Nephron progenitor cell (in vitro differentiated cells): Measurements from ENCODE around the gene TIMM44.

Experiments used
- DNase-seq: peaks from one replicate; pipeline ENCODE4 v3.0.0; 2021
- H3K27ac Mint-ChIP-seq: 2 replicates; pipeline ENCODE4 v1.8.0; 2021; ENCODE audit warnings: mild to moderate bottlenecking, moderate library complexity, mixed read lengths
- H3K27me3 Mint-ChIP-seq: 2 replicates; pipeline ENCODE4 v1.8.0; 2021; ENCODE audit warnings: mild to moderate bottlenecking, low read depth, mixed read lengths; ENCODE audit not compliant: poor library complexity
- H3K36me3 Mint-ChIP-seq: 2 replicates; pipeline ENCODE4 v1.8.0; 2021; ENCODE audit warnings: low read depth, mixed read lengths
- H3K4me1 Mint-ChIP-seq: 2 replicates; pipeline ENCODE4 v1.8.0; 2021; ENCODE audit warnings: mixed read lengths
- H3K4me3 Mint-ChIP-seq: 2 replicates; pipeline ENCODE4 v1.8.0; 2021; ENCODE audit warnings: mild to moderate bottlenecking, moderate library complexity, mixed read lengths
- H3K9me3 Mint-ChIP-seq: 2 replicates; pipeline ENCODE4 v1.8.0; 2021; ENCODE audit warnings: mild to moderate bottlenecking, moderate library complexity, mixed read lengths
- TF ChIP-seq, protein P1 (sequence below): fragments of 200-600 bp; sonication (generic); IDR thresholded peaks from 2 replicates; pipeline ENCODE4 v1.5.0; 2021; ENCODE audit warnings: antibody characterized with exemption

The TIMM44 gene

DNA sequence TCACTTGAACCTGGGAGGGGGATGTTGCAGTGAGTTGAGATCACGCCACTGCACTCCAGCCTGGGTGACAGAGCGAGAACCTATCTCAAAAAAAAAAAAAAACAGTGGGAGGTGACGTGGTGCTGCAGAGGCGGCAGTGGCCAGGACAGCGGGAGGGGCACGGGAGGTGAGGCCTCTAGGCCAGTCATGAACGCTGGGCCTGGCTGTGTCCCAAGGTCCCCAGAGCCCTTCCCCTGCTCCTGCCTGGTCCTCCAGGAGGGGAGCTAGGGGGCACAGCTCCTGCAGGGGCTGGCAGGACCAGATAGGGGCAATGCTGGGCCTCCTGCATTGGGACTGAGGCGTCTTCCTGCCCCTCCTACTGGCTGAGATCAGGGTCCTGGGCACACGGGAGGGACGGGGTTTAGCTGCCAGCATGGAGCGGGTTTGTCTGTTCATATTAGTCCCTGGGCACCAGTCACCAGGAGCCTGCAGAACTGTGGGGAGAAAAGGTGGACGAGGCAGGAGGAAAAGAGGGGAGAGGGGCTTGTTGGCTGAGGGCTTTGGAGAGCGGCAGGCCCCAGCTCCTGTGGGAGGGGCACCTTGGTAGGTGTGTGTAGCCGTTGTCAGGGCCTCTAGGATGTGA lies 35.3 kb downstream of the TIMM44 start:
- DNase-seq: no peak
- no peaks in the 10 kb centered on the region for H3K9me3 Mint-ChIP-seq
- TF ChIP-seq, protein P1, sequence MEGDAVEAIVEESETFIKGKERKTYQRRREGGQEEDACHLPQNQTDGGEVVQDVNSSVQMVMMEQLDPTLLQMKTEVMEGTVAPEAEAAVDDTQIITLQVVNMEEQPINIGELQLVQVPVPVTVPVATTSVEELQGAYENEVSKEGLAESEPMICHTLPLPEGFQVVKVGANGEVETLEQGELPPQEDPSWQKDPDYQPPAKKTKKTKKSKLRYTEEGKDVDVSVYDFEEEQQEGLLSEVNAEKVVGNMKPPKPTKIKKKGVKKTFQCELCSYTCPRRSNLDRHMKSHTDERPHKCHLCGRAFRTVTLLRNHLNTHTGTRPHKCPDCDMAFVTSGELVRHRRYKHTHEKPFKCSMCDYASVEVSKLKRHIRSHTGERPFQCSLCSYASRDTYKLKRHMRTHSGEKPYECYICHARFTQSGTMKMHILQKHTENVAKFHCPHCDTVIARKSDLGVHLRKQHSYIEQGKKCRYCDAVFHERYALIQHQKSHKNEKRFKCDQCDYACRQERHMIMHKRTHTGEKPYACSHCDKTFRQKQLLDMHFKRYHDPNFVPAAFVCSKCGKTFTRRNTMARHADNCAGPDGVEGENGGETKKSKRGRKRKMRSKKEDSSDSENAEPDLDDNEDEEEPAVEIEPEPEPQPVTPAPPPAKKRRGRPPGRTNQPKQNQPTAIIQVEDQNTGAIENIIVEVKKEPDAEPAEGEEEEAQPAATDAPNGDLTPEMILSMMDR: no peak
- H3K36me3 Mint-ChIP-seq: peaks cover 20% of the 10 kb centered on the region
- H3K4me1 Mint-ChIP-seq: peaks cover 24% of the 10 kb centered on the region
- peaks cover 7% of the 10 kb centered on the region for H3K27me3 Mint-ChIP-seq
- no peak overlapping the region for H3K27ac Mint-ChIP-seq
- no peak overlapping the region for H3K4me3 Mint-ChIP-seq

DNA sequence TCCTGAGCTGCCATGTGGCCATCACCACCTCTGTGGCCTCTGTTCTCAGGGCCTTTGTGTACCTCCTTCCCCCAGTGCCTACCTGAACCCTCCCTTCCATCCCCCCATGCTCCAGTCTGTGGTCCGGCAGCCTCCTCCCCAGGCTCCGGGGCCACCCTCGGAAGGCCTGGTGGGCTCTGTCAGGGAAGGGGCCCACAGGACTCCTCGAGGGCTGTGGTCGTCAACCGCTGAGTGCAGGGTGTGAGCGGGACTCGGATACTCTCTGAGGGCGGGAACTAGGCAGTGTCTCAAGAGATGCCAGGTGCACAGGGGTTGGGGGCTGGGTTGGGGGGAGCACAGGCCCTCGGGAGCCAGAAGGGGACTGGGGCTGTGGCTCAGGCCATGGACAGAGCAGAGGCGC lies 35.9 kb downstream of the TIMM44 start:
- peaks cover 13% of the 10 kb centered on the region for H3K36me3 Mint-ChIP-seq
- peaks cover 26% of the 10 kb centered on the region for H3K4me1 Mint-ChIP-seq
- TF ChIP-seq, protein P1: no peak
- H3K4me3 Mint-ChIP-seq: no peak overlapping the region
- no peaks in the 10 kb centered on the region for H3K9me3 Mint-ChIP-seq
- H3K27ac Mint-ChIP-seq: peak overlapping the region; percentile 66
- peaks cover 10% of the 10 kb centered on the region for H3K27me3 Mint-ChIP-seq
- DNase-seq: no peak

DNA sequence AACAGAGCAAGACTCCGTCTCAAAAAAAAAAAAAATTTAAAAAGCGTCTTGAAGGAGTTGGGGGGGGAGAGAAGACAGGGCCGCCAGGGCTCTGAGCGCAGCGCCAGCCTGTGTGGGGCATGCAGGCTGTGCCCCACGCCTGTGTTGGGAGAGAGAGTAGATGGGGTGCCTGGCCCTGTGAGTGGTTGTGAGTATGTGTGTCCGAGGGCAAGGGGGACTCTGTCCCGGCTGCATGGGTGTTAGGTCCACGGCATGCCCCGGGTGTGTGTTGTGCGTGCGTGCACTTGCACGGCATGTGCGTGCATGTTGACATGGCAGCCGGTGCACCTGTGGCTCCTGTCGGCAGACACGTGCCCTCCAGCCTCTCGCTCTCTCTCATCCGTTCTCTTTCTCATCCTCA lies 36.3 kb downstream of the TIMM44 start:
- TF ChIP-seq, protein P1: no peak
- H3K36me3 Mint-ChIP-seq: peaks cover 12% of the 10 kb centered on the region
- H3K4me3 Mint-ChIP-seq: no peak overlapping the region
- H3K27ac Mint-ChIP-seq: peak overlapping the region; percentile 66
- H3K27me3 Mint-ChIP-seq: peaks cover 13% of the 10 kb centered on the region
- no peaks in the 10 kb centered on the region for H3K9me3 Mint-ChIP-seq
- no peak for DNase-seq
- H3K4me1 Mint-ChIP-seq: peaks cover 29% of the 10 kb centered on the region

DNA sequence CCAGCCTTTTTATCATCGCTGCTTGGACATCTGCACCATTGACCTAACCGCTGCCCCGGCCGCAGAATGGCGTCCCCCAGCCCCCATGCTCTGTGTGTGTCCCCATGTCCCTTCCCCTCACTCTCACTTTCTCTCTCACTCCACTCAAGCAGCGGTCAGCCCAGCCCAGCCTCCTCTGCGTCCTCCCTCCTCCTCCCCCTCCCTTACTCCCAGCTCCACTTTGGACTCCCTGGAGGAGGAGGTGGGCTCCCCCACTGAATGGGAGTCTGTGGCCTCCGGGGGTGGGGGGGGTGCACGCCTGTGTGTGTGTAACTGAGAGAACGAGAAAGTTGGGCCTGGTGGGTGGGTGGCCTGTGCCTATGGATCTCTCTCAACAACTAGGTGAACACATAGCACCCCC lies 37.6 kb downstream of the TIMM44 start:
- Mint-ChIP-seq H3K27me3 (peaks cover 26% of the 10 kb centered on the region), H3K9me3 (no peaks in the 10 kb centered on the region), H3K27ac (peak overlapping the region; percentile 68), H3K4me3 (peak overlapping the region; percentile 89), H3K4me1 (peaks cover 29% of the 10 kb centered on the region), H3K36me3 (peaks cover 5% of the 10 kb centered on the region)
- DNase-seq: no peak
- TF ChIP-seq, protein P1: no peak

DNA sequence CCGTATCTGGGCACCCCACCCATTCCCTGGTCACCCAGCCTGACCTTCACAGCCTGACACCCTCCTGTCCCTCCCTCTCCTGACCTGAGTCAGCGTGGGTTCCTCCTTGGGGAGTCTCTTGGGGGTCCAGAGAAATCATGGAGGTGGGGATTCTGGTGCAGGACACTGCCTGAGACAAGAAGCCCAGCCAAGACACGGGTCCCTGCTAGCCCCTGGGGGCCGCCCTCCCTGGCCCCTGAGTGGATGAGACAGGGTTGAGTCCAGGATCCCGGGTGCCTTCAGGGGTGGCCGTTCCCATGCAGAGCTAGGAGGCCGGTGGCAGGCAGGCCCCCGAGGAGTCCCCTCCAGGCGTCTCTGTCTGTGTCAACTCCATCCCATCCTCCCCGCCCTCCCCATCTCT lies 38.2 kb downstream of the TIMM44 start:
- no peak overlapping the region for H3K27ac Mint-ChIP-seq
- H3K4me3 Mint-ChIP-seq: peak overlapping the region; percentile 89
- H3K36me3 Mint-ChIP-seq: no peaks in the 10 kb centered on the region
- no peak for DNase-seq
- peaks cover 26% of the 10 kb centered on the region for H3K27me3 Mint-ChIP-seq
- H3K4me1 Mint-ChIP-seq: peaks cover 29% of the 10 kb centered on the region
- H3K9me3 Mint-ChIP-seq: no peaks in the 10 kb centered on the region
- TF ChIP-seq, protein P1: no peak
